Measurements from ENCODE around the gene CANX.
"Not testable (repeated sequence)": the region's sequence is repeated elsewhere in the genome, so short reads cannot be mapped to it uniquely, and the experiment has no call there.

The CANX gene

GRCh38 chr5:179698935-179699615 is at the start of gene CANX:
CANX (plus strand) TSS chr5:179698967; CDS start chr5:179705682, 6,715 bp downstream.
- no peak for DNase-seq (ENCODE audit: low read depth in 2 of 2)

- DNase-seq (ENCODE audit: low read depth in 2 of 2): not testable (repeated sequence)
Measured at GRCh38 chr5:179649166-179649703, 49.5 kb upstream of the CANX start.

GRCh38 chr5:179650245-179650644 is 48.5 kb upstream of the CANX start:
- not testable (repeated sequence) for DNase-seq (ENCODE audit: low read depth in 2 of 2)

- not testable (repeated sequence) for DNase-seq (ENCODE audit: low read depth in 2 of 2)
Measured at GRCh38 chr5:179653135-179653534, 45.6 kb upstream of the CANX start.

GRCh38 chr5:179657302-179658178 is 41.2 kb upstream of the CANX start:
- DNase-seq (ENCODE audit: low read depth in 2 of 2): not testable (repeated sequence)

- DNase-seq (ENCODE audit: low read depth in 2 of 2): not testable (repeated sequence)
Measured at GRCh38 chr5:179658179-179658856, 40.4 kb upstream of the CANX start.

GRCh38 chr5:179661647-179662046 is 37.1 kb upstream of the CANX start:
- not testable (repeated sequence) for DNase-seq (ENCODE audit: low read depth in 2 of 2)

- no peak for DNase-seq (ENCODE audit: low read depth in 2 of 2)
Measured at GRCh38 chr5:179668391-179668790, 30.4 kb upstream of the CANX start.

GRCh38 chr5:179678223-179679013 is 20.3 kb upstream of the CANX start:
- DNase-seq (ENCODE audit: low read depth in 2 of 2): peak; percentile 91 to 93

GRCh38 chr5:179679014-179679674 is 19.6 kb upstream of the CANX start:
- DNase-seq (ENCODE audit: low read depth in 2 of 2): peak; percentile 60 to 70

- no peak for DNase-seq (ENCODE audit: low read depth in 2 of 2)
Measured at GRCh38 chr5:179680014-179680779, 18.6 kb upstream of the CANX start.

- no peak for DNase-seq (ENCODE audit: low read depth in 2 of 2)
Measured at GRCh38 chr5:179680780-179681401, 17.9 kb upstream of the CANX start, which contains the start of gene CBY3. CBY3 (minus strand) TSS chr5:179681034; CDS start chr5:179680918, 116 bp downstream.

GRCh38 chr5:179689212-179689611 is 9.6 kb upstream of the CANX start:
- not testable (repeated sequence) for DNase-seq (ENCODE audit: low read depth in 2 of 2)

- no peak for DNase-seq (ENCODE audit: low read depth in 2 of 2)
Measured at GRCh38 chr5:179694561-179694960, 4.2 kb upstream of the CANX start.

- DNase-seq (ENCODE audit: low read depth in 2 of 2): no peak
Measured at GRCh38 chr5:179696603-179697002, 2.2 kb upstream of the CANX start.

- DNase-seq (ENCODE audit: low read depth in 2 of 2): no peak
Measured at GRCh38 chr5:179697108-179697507, 1.7 kb upstream of the CANX start.

GRCh38 chr5:179697543-179697942 is 1.2 kb upstream of the CANX start:
- DNase-seq (ENCODE audit: low read depth in 2 of 2): not testable (repeated sequence)

- peak; percentile 96 to 98 for DNase-seq (ENCODE audit: low read depth in 2 of 2)
Measured at GRCh38 chr5:179697993-179698934, 503 bp upstream of the CANX start.

Measured in stimulated activated CD8-positive, alpha-beta memory T cell treated with anti-CD3 and anti-CD28 coated beads, Interleukin-2, amount 100 ng/mL, for 48 hours (primary cell).